GM12874 (cell line): Measurements from ENCODE around the gene SPC25.

Source experiments
- CTCF ChIP-seq: IDR thresholded peaks from 2 replicates; pipeline ENCODE4 v1.5.1; 2011; ENCODE audit warnings: low read depth, mild to moderate bottlenecking, control low read depth, low read length, moderate library complexity; ENCODE audit not compliant: insufficient read depth

The SPC25 gene

DNA sequence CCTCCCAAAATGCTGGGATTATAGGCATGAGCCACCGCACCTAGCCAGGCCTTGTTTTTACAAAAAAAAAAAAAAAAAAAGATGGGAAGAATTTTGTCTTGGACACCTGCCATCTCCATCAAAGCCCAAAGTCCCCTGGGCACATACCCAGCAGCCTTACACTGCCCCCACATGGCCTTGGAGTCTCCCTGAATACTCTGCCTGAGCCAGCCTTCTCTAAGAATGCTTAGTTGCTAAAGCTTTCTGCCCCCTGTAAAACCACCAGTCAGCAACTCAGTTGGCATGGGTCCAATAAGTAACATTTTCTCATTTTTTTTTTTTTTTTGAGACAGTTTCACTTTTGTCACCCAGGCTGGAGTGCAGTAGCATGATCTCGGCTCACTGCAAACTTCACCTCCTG, 40.6 kb downstream of the SPC25 start:
- TF ChIP-seq CTCF = no peak

GRCh38 chr2:168848225-168848624, 42.0 kb downstream of the SPC25 start:
- no peak for TF ChIP-seq CTCF

- TF ChIP-seq CTCF = no peak
These were observed 47.0 kb downstream of the SPC25 start for GRCh38 chr2:168843253-168843652.

DNA sequence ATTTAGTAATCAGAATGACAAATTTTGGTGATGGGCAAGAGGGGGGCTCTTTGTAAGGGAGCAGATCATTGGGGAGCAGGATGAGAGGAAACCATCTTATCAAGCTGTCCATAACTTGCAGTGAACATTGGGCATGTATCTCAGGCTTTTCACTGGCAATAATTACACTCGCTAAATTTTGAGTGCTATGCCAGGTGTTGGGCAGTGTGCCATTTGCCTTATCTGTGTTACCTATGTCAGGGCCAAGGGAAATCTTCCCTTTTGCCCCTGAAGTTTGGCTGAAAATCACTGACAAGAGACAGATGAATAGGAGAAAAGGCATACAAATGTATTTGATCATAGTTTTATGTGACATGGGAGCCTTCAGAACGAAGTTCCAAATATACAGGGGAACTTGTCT, 48.8 kb downstream of the SPC25 start:
- TF ChIP-seq CTCF = no peak

DNA sequence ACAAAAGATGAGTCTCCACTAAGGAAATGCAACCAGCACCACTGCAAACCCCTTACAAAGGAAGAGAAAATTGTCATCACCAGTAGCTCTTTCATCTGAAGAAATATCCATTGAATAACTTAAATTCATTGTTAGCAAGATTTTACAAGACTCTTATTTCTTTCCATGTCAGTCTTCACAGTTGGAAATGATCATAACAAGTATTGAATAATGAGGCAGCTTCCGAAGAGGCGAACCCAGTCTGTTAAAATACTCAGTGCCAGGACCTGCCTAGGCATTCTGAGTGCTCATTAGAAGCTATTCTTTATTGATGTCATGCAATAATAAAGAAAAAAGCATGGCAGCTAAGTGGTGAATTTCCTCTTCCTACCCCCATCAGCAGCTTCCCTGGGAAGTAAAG, 54.3 kb downstream of the SPC25 start:
- no peak for TF ChIP-seq CTCF

DNA sequence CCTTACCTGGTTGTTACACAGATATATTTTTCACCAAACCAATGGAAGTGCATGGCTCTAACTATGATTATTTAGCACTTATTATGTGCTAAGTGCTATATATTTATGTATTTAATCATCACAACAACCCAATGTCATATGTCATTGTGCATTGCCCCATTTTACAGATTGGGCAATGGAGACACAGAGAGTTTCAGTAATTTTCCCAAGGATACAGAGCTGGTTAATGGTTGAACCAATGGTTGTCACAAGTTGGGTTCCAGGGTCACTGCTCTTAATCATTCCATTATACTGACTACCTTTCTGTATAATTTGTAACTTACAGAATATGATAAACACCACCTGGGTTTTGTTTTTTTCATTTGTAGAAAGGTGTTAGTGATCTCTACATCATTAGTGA, 58.6 kb downstream of the SPC25 start:
- no peak for TF ChIP-seq CTCF

DNA sequence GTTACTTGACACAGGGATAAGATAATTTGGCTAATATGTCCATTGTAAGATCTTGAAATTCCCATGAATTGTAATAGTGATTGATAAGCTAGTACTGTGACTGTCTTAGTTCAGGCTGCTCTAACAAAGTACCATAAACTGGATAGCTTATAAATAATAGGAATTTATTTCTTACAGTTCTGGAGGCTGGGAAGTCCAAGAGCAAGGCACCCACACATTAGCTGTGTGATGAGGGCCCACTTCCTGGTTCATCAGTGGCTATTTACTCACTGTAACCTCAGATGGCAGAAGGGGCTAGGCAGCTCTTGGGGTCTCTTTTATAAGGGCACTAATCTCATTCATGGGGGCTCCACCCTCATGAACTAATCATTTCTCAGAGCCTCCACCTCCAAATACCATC, 59.3 kb downstream of the SPC25 start:
- no peak for TF ChIP-seq CTCF

- no peak for TF ChIP-seq CTCF
These were observed 65.1 kb downstream of the SPC25 start for GRCh38 chr2:168825126-168825525.
